ENCODE results near the gene TENM4. TPM values are rescaled to one million over a fixed set of nuclear protein-coding genes. Genes with fewer than 3 reads are reported as not detected.

TENM4 gene
- total RNA-seq, 2 experiments from 2014 or later: not detected

DNA sequence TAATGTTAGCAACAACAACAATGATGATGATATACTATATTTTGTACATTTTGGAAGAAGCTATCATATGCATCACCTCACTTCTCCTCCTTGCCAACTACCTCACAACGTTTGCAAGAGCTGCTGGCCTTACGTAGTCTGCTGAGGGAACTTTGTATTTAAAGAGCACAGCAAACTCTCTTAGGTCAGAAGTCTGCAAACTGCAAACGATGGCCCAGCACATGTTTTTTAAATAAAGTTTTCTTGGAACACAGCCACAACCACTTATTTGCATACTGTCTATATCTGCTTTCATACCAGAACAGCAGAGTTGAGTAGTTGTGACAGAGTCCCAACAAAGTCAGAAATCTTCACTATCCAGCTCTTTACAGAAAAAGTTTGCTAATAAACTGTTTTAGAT lies 261.7 kb downstream of the TENM4 start:
- Histone ChIP-seq H3K79me2 (ENCODE audit: insufficient read depth, low read depth, low read length) (no peaks in the 10 kb centered on the region), H3K4me2 (ENCODE audit: low read length) (no peak overlapping the region), H3K27ac (ENCODE audit: low read depth, low read length, poor library complexity, severe bottlenecking) (no peak overlapping the region), H3K9me2 (ENCODE audit: insufficient read depth, low read length) (no peaks in the 10 kb centered on the region), H2AFZ (ENCODE audit: low read length) (no peak overlapping the region), H3K4me1 (ENCODE audit: insufficient read depth, low read length, poor library complexity, severe bottlenecking) (no peaks in the 10 kb centered on the region), H3K9me3 (ENCODE audit: low read length) (no peaks in the 10 kb centered on the region), H3K4me3 (ENCODE audit: low read depth, low read length, poor library complexity, severe bottlenecking) (no peak overlapping the region), H3K36me3 (ENCODE audit: insufficient read depth, low read length) (no peaks in the 10 kb centered on the region), H4K20me1 (ENCODE audit: insufficient read depth, low read length) (no peaks in the 10 kb centered on the region)
- no peak for DNase-seq (ENCODE audit: low spot score)
- intact Hi-C loops (cut with micrococcal nuclease; ENCODE audit: unreplicated experiment): no loop called here
- CTCF ChIA-PET (ENCODE audit: unreplicated experiment): no interaction called here
- no TSS peak for BruUV-seq (replicated peaks)
- POLR2A ChIA-PET: no interaction called here
- TF ChIP-seq EZH2phosphoT487 (IDR thresholded peaks at IDR 0.05; ENCODE audit: borderline replicate concordance, low read depth, low read length): no peak

DNA sequence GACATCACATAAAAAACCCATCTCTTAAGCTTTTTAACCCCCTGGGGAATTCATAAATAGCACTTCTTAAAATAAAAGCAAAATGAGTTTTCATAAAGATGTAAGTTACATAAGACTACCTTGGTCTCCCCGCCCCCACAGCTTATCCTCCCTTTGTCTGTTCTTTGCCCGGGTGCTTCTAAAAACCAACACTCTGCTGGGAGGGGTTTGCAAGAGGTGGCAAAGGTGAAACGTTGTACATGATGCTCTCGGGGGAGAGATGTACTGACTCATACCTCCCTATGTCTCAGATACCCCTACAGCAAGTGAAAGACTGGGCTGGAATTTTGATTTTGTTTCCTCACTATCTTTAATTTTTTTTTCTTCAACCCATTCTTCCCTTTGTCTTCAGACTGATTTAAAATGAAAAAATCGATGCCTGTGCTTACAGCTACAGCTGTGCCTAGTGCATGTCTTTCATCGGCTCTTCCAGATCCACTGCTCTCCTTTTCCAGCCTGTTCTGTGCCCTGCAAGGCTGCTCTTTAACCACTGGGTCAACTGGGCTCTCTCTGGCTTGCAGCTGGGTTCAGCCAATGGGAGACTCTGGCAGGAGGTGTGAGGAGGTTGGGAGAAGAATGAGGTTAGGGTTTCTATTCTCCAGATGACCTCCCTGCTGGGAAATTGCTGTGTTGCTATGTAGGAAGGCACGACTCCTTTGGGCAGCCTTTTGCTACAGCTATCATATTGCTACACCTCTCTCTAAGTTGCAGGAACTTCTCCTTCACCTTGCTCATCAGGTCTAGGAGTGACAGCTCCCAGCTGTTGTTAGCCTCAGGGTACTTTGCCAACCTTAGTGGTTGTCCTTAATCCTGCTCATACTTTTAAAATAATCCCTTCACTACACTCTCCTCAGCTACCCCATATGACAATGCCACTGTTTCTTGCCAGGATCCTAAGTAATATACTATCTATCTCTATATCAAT lies 266.5 kb downstream of the TENM4 start:
- DNase-seq (ENCODE audit: low spot score): no peak
- H3K9me2 ChIP-seq (ENCODE audit: insufficient read depth, low read length): no peaks in the 10 kb centered on the region
- H3K79me2 ChIP-seq (ENCODE audit: insufficient read depth, low read depth, low read length): no peaks in the 10 kb centered on the region
- CTCF ChIA-PET (ENCODE audit: unreplicated experiment): no interaction called here
- H2AFZ ChIP-seq (ENCODE audit: low read length): no peak overlapping the region
- no peaks in the 10 kb centered on the region for H3K36me3 ChIP-seq (ENCODE audit: insufficient read depth, low read length)
- intact Hi-C loops (cut with micrococcal nuclease; ENCODE audit: unreplicated experiment): no loop called here
- no TSS peak for BruUV-seq (replicated peaks)
- H3K9me3 ChIP-seq (ENCODE audit: low read length): no peaks in the 10 kb centered on the region
- no peaks in the 10 kb centered on the region for H3K4me1 ChIP-seq (ENCODE audit: insufficient read depth, low read length, poor library complexity, severe bottlenecking)
- POLR2A ChIA-PET: no interaction called here
- no peak for TF ChIP-seq EZH2phosphoT487 (IDR thresholded peaks at IDR 0.05; ENCODE audit: borderline replicate concordance, low read depth, low read length)
- TF ChIP-seq, protein P1, sequence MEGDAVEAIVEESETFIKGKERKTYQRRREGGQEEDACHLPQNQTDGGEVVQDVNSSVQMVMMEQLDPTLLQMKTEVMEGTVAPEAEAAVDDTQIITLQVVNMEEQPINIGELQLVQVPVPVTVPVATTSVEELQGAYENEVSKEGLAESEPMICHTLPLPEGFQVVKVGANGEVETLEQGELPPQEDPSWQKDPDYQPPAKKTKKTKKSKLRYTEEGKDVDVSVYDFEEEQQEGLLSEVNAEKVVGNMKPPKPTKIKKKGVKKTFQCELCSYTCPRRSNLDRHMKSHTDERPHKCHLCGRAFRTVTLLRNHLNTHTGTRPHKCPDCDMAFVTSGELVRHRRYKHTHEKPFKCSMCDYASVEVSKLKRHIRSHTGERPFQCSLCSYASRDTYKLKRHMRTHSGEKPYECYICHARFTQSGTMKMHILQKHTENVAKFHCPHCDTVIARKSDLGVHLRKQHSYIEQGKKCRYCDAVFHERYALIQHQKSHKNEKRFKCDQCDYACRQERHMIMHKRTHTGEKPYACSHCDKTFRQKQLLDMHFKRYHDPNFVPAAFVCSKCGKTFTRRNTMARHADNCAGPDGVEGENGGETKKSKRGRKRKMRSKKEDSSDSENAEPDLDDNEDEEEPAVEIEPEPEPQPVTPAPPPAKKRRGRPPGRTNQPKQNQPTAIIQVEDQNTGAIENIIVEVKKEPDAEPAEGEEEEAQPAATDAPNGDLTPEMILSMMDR (conservative IDR thresholded peaks at IDR 0.05; ENCODE audit: low read length): no peak
- no peak overlapping the region for H3K4me2 ChIP-seq (ENCODE audit: low read length)
- H3K27ac ChIP-seq (ENCODE audit: low read depth, low read length, poor library complexity, severe bottlenecking): no peak overlapping the region
- H3K4me3 ChIP-seq (ENCODE audit: low read depth, low read length, poor library complexity, severe bottlenecking): no peak overlapping the region
- no peaks in the 10 kb centered on the region for H4K20me1 ChIP-seq (ENCODE audit: insufficient read depth, low read length)

DNA sequence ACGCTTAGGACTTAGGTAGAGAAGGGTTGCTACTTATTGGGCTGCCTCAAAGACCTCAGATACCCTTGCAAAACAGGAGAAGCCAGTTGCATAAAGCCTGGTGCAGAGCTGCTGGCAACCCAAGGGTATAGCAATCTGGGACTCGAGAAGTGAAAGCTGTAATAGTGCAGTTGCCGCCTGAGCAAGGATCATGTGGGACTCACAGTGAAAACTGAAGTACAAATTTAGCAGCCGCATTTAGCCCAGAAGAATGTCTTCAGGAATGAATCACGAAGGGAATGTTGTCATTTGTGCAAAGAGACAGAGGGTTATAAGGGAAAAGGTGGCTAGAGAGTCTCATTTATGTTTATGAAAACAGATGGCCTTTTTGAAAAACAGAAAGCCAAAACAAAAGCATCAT lies 267.2 kb downstream of the TENM4 start:
- Histone ChIP-seq H3K4me2 (ENCODE audit: low read length) (no peak overlapping the region), H3K27ac (ENCODE audit: low read depth, low read length, poor library complexity, severe bottlenecking) (no peak overlapping the region), H3K9me3 (ENCODE audit: low read length) (no peaks in the 10 kb centered on the region), H4K20me1 (ENCODE audit: insufficient read depth, low read length) (no peaks in the 10 kb centered on the region), H3K36me3 (ENCODE audit: insufficient read depth, low read length) (no peaks in the 10 kb centered on the region), H3K79me2 (ENCODE audit: insufficient read depth, low read depth, low read length) (no peaks in the 10 kb centered on the region), H3K4me3 (ENCODE audit: low read depth, low read length, poor library complexity, severe bottlenecking) (no peak overlapping the region), H3K4me1 (ENCODE audit: insufficient read depth, low read length, poor library complexity, severe bottlenecking) (no peaks in the 10 kb centered on the region), H3K9me2 (ENCODE audit: insufficient read depth, low read length) (no peaks in the 10 kb centered on the region), H2AFZ (ENCODE audit: low read length) (no peak overlapping the region)
- TF ChIP-seq EZH2phosphoT487 (IDR thresholded peaks at IDR 0.05; ENCODE audit: borderline replicate concordance, low read depth, low read length): no peak
- TF ChIP-seq, protein P1 (conservative IDR thresholded peaks at IDR 0.05; ENCODE audit: low read length): no peak
- no TSS peak for BruUV-seq (replicated peaks)
- DNase-seq (ENCODE audit: low spot score): no peak
- intact Hi-C loops (cut with micrococcal nuclease; ENCODE audit: unreplicated experiment): no loop called here
- POLR2A ChIA-PET: no interaction called here
- CTCF ChIA-PET (ENCODE audit: unreplicated experiment): no interaction called here
